NCI-H345 treated with DMSO at 0.1 percent for 48 hours (cell line): Measurements from ENCODE around the gene STX18.

Source experiments
- DNase-seq: peaks from one replicate; lab custom pipeline; 2025; ENCODE audit not compliant: unreplicated experiment; lab: John Stamatoyannopoulos, UW

Gene STX18

GRCh38 chr4:4386296-4386735, 155.5 kb downstream of the STX18 start:
- no peak for DNase-seq

- no peak for DNase-seq
Measured at GRCh38 chr4:4385729-4386295, 156.0 kb downstream of the STX18 start.

- DNase-seq: no peak
Measured at GRCh38 chr4:4384837-4385236, 157.0 kb downstream of the STX18 start.

DNA sequence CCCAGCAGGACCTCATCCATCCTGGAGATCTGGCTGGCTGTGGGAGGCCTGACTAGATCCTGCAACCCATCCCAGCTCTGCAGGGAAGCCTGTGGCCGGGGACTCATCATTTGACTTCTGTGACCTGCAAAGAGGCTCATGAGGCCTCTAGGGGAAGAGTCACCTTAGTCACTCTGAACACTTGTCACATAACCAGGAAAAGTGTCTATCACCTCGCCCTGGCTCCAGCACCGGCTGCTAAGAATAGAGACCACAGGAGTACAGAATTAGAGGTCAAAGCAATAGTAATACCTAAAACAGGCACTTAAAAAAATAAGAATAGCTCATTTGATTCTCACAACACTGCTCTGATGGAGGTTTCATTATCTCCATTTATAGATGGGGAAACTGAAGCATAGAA, 158.8 kb downstream of the STX18 start:
- no peak for DNase-seq

DNA sequence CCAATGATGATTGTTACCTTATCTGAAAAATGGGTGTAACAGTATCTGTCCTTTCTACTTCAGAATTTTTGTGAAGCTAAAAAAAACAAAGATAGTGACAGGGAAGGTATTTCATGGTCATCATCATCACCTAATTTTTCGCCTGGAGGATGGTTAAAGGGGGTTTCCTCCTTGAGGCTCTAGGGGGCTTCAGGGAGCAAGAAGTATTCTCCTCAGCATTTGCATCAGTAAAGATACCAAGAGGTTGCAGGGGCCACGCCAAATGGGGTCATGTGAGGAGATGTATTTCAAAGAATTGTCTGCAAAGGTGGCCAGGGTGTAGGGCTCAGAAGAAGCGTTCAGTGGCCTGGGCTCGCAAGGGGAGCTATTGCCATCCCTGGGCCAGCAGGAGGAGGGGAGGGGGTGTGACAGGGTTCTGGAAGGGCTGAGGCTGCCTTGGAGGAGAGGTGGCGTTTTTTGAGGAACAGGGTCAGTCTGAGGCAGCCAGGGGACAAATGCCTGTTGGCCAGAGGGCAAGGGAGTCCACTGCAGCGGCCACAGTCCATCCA, 162.2 kb downstream of the STX18 start:
- no peak for DNase-seq

DNA sequence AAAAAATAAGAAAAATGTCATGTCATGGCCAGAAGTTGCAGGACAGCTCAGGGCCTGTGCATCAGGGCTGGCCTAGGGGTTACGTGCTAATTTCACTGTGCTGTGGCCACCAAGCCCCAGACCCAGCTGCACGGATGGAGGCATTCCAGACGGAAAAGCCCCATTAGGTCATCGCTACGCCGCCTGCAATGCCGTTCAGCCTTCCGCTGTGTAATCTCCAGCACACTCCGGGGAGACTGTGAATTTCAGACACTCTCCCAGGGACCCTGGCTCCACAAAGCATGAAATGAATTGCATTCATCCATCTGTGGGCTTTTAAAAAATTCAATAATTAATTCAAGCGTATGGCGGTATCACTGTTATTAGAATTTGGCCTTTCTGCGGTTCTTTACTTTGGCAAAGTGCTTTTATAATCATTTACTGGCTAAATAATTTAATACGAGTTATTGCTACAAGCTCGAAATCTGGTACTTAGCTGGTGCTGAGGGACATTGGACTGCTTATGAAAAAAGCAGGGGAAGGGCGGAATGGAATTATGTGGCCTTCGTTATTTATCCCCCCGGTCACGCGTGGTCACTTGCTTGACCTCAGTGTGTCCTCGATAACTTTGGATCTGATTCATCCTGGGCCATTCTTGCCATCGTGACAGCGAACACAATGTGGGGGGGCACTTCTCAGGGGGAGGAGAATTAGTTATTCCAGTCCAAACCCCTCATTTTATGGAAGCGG, 164.0 kb downstream of the STX18 start:
- DNase-seq: no peak

GRCh38 chr4:4377191-4377590, 164.7 kb downstream of the STX18 start:
- DNase-seq: no peak

- DNase-seq: no peak
Measured at GRCh38 chr4:4376074-4376473, 165.8 kb downstream of the STX18 start.

DNA sequence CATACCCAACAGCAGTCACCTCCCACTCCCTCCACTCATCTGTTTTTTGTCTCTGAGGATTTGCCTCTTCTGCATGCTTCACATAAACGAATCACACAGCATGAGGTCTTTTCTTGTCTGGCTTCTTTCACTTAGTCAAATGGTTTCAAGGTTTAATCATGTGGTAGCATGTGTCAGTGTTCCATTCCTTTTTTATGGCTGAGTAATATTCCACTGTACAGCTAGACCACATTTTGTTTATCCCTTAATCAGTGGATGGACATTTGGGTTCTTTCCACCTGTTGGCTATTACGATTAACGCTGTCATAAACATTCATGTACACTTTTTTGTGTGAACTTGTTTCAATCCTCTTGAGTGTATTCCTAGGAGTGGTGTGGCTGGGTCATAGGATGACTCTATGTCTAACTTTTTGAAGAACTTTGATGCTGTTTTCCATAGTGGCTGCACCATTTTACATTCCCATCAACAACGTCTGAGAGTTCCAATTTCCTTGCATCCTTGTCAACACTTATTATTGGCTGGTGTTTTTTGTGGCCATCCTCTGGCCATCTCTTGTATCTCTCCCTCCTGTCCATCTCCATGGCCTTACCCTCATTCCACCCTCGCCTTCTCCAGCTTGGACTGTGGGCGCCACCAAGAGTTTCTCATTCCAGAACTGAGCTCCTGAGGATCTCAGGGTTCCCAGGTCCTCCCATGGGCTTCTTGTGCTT, 167.3 kb downstream of the STX18 start:
- DNase-seq: no peak
